Bronchial smooth muscle cell (primary cell): ENCODE measurements around the gene DDX43. TPM values are rescaled to one million over a fixed set of nuclear protein-coding genes. Genes with fewer than 3 reads are reported as not detected.

Source experiments
- total RNA-seq: library from RNA; depleted of rRNA; stranded (reverse); fragments of >200 nt; gene quantifications from 2 replicates; pipeline ENCODE4 v1.2.1, GENCODE V29; 2014

DDX43 gene
- 0.32 TPM in 1 of 2 replicates, not detected in the other for total RNA-seq

DNA sequence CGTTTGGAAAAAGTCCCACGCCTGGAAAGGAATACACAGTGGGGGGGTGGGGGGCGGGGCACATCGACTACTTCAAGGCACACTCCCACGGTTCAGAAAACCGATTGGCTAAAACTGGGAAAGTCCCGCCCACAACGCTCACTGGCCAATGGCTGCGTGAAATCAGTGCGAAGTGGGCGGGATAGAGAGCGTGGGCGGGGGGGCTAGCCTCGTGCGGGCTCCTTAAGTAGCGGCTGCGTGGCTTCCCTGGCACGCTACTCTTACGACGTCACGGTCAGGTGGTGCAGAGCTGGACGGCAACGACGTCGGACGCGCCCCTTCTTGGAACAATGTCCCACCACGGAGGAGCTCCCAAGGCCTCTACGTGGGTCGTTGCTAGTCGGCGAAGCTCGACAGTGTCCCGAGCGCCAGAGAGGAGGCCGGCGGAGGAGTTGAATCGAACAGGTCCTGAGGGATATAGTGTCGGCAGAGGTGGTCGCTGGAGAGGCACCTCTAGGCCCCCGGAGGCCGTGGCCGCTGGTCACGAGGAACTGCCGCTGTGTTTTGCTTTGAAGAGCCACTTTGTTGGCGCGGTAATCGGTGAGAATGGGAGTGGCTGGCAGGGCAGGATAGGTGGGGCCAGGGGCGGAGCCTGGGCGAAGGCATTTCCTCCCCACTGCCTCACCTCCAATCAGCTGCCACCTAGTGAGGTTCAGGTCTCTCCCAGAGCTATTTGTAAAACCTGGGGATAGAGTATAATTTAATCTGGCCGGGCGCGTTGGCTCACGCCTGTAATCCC, at the start of gene DDX43:
Gene DDX43, plus strand, starts transcription at position 252 of the 778 bp plus-strand sequence. Its CDS starts 78 bp downstream, at position 330.

DNA sequence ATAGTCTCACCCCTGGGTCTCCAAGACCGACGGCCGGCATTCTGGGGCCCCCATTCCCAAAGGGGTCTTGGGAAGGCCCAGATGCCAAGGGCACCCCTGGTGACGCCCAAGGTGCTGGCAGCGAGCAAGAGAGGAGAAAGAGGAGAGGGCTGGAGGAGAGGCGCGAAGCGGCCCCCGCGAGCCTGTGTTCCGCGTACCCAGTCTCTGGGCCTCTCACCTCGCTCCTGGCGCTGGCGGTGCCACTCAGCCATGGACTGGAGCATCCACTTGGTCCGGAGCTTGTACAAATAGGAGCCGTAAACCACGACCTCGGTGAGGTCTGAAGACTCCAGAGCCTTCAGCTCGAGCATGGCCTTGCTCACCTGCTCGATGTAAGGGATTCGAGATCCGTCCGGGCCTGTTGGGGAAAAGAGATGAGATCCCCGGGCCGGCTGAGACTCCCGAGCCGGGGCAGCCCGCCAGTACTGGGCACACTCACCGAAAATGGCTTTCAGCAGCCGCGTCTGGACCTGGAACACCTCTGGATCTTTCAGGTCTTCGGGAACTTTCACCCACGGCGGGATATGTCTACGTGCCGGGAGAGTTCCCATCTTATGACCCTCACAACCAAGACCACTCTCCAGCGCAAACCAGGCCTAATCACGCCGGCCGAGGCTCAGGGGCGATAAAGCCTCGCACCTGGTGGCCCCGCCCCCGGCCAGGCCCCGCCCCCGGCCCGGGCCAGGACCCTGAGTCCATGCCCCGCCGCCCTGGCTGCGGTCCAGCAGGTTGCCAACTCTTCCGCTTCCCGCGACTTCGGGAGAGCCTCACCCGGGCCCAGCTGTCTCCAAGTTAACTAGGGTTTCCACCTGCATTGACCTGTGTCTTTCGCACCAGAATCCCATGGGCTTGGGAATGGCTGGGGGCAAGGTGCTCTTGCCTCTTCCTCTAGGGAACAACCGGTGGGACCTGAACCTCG, 40.7 kb upstream of the DDX43 start, which contains the start of gene DPPA5:
Gene DPPA5, minus strand, starts transcription at position 641 of the 958 bp plus-strand sequence. Its CDS starts 51 bp downstream, at position 590.

GRCh38 chr6:73362358-73362757, 32.3 kb upstream of the DDX43 start, which contains the start of gene KHDC3L:
TSS of gene KHDC3L (plus strand) at chr6:73362658. CDS start at chr6:73362730, 72 bp downstream.

GRCh38 chr6:73369563-73369962, 25.1 kb upstream of the DDX43 start, which contains the start of gene OOEP:
TSS of gene OOEP (minus strand) at chr6:73369897. CDS start at chr6:73369792, 105 bp downstream.

DNA sequence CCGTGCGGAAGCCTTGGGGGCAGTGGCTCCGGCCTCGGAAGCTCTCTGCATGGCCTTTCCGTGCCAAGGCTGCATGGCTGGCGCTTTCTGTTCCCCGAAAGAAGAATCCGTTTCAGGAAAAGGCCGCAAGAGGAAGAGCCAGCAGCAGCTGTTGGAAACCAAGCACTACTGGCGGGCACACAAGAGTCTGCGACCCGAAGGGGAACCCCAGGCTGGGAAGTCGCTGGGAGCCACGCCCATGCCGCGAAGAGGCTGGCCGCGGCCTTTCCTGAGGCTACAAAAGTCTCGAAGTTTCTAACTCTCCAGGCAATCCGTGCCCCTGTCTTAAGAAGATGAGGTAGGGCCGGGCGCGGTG, 57.5 kb downstream of the DDX43 start, which contains the start of gene CGAS:
Gene CGAS, minus strand, starts transcription at position 191 of the 355 bp plus-strand sequence. Its CDS starts 116 bp downstream, at position 75.

DNA sequence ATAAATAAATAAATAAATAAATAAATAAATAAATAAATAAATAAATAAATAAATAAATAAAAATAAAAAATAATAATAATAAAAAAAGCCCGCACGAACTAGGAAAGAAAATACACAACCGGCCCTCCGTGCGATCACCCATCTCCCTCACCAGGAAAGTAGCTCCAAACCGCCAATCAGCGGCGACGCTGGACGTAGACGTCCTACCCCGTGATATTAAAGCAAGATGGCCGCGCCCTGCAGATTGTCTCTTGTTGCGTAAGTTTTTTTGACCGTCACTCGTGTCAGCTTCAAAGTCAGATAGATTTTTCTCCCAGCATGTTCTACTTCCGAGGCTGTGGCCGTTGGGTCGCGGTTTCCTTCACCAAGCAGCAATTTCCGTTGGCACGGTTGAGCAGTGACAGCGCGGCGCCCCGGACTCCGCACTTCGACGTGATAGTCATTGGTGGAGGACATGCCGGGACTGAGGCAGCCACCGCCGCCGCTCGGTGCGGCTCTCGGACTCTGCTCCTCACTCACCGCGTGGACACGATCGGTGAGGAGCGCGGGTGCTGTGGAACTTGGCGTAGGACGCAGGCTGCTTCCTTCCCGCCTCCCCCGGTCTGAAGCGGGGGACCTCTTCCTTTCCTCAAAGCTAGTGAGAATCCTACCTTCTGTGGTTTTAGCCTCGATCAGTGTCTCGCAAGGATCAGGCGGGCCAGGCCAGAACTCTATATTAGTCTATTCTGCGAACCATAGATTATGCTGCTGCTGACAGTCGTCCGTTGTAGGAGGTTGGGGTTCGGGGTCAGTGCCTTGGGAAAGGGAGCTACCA, 67.1 kb downstream of the DDX43 start, which contains the start of gene MTO1:
Gene MTO1, plus strand, starts transcription at position 201 of the 814 bp plus-strand sequence. Its CDS starts 118 bp downstream, at position 319.

Other genes starting within 250 kb of the DDX43 start
- gene KHDC1L, start 169.3 kb upstream of the DDX43 start, total RNA-seq: not detected in 2 replicates
- 4.6 and 6.0 TPM in 2 replicates for gene KHDC1, start 131.6 kb upstream of the DDX43 start, total RNA-seq
- not detected in 2 replicates for gene DPPA5, start 40.6 kb upstream of the DDX43 start, total RNA-seq
- not detected in 2 replicates for gene KHDC3L, start 32.2 kb upstream of the DDX43 start, total RNA-seq
- gene OOEP, start 24.9 kb upstream of the DDX43 start, total RNA-seq: not detected in 2 replicates
- 1.5 and 3.2 TPM in 2 replicates for gene CGAS, start 57.5 kb downstream of the DDX43 start, total RNA-seq
- 24.3 and 40.2 TPM in 2 replicates for gene MTO1, start 66.9 kb downstream of the DDX43 start, total RNA-seq
- gene EEF1A1, start 126.2 kb downstream of the DDX43 start, total RNA-seq: 22,843 and 44,384 TPM in 2 replicates